GM18868 (cell line): ENCODE results near the gene LILRA2.
"Not testable (repeated sequence)": the region's sequence is repeated elsewhere in the genome, so short reads cannot be mapped to it uniquely, and the experiment has no call there.

ENCODE experiments used
- ATAC-seq: cut with Tn5 transposase; IDR thresholded peaks from one replicate; pipeline ENCODE4 v1.9.1; 2021; ENCODE audit warnings: mild to moderate bottlenecking, moderate library complexity; ENCODE audit not compliant: unreplicated experiment

LILRA2 gene

GRCh38 chr19:54570316-54570715, 3.3 kb upstream of the LILRA2 start:
- ATAC-seq: no peak

DNA sequence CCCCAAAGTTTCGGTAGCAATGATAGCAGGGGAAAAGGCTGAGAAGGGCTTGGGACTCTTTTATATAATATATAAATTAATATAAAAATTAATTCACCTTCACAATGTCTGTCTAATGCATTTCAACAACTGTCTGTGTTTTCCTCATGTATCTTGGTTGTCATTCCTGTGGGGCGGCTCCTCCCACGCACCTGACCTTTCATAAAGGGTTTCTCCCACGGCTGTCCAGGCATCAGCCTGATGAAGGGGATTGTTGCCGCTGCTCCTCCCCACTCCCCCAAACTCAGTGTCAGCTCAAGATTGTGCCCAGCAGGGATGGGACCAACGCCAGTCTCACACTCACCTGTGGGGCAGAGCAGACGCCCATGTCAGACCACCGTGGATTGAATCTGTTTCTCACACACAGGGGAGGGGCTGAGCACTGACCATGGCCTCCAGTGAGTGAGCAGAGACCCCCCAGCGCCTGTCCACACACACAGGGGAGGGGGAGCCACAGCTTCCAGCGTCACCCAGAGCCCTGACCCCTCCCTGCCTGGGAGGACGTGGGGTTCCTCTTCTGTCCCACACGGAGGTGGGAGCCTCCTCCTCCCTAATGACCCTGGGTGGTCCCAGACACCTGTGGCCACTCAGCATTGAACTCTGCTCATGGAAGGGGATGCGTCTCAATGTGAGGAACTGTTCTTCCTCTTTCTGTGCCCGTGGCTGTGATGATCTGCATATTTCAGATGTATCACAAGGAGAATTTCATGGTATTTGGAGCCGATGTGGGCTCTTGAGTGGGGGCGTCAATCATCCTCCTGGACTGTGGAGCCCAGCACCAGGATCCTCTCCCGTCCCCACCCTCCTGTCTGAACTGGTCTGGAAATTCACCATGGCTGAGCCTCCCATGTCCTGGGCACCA, 1.6 kb upstream of the LILRA2 start:
- ATAC-seq: not testable (repeated sequence)

GRCh38 chr19:54572696-54573311, 786 bp upstream of the LILRA2 start:
- ATAC-seq: no peak

GRCh38 chr19:54574051-54574450, 461 bp downstream of the LILRA2 start:
- no peak for ATAC-seq

GRCh38 chr19:54574527-54575056, 1.0 kb downstream of the LILRA2 start:
- ATAC-seq: no peak

DNA sequence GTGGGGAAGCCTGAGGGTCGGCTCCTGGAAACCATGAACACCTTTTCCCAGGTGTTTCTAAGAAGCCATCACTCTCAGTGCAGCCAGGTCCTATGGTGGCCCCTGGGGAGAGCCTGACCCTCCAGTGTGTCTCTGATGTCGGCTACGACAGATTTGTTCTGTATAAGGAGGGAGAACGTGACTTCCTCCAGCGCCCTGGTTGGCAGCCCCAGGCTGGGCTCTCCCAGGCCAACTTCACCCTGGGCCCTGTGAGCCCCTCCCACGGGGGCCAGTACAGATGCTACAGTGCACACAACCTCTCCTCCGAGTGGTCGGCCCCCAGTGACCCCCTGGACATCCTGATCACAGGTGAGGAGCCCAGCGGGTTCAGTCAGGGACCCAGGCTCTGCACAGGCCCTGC, 1.6 kb downstream of the LILRA2 start:
- not testable (repeated sequence) for ATAC-seq

DNA sequence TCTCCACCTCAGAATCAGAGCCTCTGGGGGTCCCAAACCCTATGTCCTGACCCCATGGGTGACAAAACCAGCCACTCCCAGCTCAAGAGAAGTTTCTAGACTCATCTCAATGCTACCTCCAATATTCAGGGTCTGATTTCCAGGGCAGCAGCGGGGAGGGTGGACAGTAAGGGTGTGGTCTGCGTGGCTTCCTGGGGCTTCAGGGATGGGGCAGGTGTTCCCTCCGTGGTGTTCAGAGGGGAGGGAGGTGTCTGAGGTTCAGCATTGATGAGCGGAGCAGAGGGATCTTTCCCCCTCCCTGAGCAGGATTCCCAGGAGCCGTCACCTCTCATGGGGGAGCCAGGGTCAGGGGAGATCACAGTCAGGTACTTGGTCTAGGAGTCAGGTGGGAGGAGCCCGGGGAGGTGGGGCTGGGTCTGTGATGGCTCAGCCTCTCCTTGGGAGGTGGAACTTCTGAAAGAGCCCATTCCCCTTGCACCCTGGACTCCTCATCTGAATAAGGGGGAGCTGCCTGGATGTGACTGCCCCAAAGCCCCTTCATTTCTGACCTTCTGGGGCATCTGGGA, 2.9 kb downstream of the LILRA2 start:
- no peak for ATAC-seq

DNA sequence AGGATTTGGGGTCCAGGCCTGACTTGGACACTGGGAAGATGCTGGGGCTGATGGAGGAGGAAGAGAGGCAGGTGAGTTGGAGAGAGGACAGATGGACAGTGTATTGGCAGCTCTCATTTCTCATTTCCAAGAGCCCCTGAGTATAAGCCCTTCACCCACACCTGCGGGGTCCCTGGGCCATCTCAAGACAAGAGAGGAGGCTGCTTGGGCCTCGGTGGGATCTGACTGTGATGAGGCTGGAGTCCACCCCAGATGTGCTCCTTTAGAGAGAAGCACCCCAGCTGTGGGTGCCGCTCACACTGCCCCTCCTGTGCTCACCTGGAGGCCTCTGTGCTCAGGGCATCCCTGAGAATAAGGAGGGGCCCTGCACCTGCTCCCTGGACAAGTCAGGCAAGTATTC, 3.7 kb downstream of the LILRA2 start:
- no peak for ATAC-seq

- ATAC-seq: not testable (repeated sequence)
Measured at GRCh38 chr19:54578268-54578667, 4.7 kb downstream of the LILRA2 start.

- ATAC-seq: no peak
Measured at GRCh38 chr19:54586397-54586796, 12.8 kb downstream of the LILRA2 start.

GRCh38 chr19:54587026-54587425, 13.4 kb downstream of the LILRA2 start:
- no peak for ATAC-seq

- not testable (repeated sequence) for ATAC-seq
Measured at GRCh38 chr19:54593445-54593844, 19.9 kb downstream of the LILRA2 start, which contains the start of gene LILRA1. Gene LILRA1, plus strand, starts transcription at chr19:54593632. Its CDS starts 613 bp downstream, at chr19:54594245.

GRCh38 chr19:54593931-54594626, 20.5 kb downstream of the LILRA2 start:
- not testable (repeated sequence) for ATAC-seq

- ATAC-seq: no peak
Measured at GRCh38 chr19:54594737-54595136, 21.1 kb downstream of the LILRA2 start.

- ATAC-seq: not testable (repeated sequence)
Measured at GRCh38 chr19:54595680-54596436, 22.3 kb downstream of the LILRA2 start.

DNA sequence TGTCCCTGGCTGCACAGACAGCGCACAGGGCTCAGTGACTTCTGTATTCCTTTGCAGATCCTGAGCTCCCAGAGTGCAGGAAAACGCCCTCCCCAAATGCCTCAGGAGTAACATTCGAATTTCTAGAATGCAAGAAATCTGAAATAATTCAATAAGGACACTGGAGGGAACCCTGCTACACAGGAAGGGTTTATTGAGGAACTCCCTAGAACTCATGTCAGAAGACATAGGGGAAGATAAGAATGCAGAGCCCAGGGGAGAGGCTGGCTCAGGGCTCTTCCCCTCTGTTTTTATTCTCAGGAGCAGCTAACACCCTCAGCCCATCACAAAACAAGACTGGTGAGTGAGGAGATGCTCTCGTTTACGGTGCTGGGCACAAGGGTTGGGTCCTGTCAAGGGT, 26.6 kb downstream of the LILRA2 start:
- no peak for ATAC-seq

GRCh38 chr19:54606230-54606629, 32.6 kb downstream of the LILRA2 start:
- ATAC-seq: no peak

DNA sequence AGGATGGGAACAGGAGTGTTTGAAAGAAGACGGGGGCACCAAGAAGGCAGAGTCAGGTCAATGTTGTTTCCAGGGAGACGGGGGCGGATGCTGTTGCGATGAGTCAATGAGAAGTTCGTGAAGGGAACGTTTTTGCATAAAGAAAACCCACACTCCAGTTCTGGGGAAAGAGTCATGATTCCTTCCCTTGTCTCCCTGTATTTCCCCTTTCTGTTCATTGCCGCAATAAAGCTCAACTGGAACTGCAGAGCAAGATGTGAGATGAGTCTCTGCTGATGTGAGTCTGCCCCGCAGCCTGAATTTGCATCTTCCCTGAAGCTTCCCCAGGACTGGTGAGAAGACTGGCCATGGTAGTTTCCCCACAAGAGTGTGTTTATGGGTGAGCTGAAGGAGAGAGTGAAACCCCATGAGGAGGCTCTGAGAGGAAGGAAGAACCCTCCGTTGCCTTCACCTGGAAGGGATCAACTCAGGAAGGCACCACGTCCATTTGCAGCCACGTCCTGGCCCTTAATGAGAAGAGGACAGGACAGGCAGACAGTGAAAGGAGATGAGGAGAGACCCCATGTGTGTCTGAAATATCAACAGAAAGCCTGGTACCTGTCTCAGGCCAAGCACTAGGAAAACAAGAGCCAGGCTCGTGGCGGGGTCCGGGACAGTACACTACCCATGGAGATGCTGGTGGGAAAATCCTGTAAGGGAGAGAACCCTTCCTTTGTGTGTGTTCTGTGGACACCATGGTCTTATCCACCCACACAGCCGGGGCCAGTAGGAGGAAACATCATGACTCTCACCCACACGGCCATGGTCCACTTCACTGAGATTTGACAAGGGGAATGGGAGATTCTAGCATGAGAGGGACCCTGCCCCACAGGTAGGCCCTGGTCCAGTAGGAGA, 33.5 kb downstream of the LILRA2 start:
- no peak for ATAC-seq

- ATAC-seq: no peak
Measured at GRCh38 chr19:54607785-54608150, 34.2 kb downstream of the LILRA2 start.
